Amniotic stem cell (primary cell): Measurements from ENCODE around the gene LPAR3.

Experiments used
- DNase-seq: peaks from one replicate; lab custom pipeline; 2025; lab: John Stamatoyannopoulos, UW

LPAR3 gene

DNA sequence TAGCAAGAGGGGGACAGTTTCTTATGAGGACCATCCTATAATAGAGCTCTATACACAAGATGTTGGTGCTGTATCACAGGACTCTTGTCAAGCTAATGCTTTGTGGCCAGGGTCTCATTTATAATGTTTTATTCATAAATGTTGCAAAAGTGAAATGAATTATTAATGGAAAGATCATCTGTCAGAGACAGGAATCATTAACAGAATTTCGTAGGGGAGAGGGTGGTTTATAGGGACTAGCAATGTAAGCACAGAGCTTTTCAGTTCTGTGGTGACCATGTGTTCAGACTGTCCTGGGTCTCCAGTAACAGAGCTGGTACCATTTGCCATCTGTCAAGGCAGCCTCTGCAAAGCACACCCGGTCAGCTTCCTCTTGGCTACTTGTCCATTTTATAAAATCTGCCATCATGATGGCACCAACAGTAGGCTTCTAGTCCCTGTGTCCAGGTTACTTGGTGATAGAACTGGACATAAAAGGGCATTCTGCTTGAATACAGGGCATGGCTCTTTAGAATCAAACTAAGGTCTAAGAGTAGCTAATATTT lies 36.2 kb downstream of the LPAR3 start:
- no peak for DNase-seq

DNA sequence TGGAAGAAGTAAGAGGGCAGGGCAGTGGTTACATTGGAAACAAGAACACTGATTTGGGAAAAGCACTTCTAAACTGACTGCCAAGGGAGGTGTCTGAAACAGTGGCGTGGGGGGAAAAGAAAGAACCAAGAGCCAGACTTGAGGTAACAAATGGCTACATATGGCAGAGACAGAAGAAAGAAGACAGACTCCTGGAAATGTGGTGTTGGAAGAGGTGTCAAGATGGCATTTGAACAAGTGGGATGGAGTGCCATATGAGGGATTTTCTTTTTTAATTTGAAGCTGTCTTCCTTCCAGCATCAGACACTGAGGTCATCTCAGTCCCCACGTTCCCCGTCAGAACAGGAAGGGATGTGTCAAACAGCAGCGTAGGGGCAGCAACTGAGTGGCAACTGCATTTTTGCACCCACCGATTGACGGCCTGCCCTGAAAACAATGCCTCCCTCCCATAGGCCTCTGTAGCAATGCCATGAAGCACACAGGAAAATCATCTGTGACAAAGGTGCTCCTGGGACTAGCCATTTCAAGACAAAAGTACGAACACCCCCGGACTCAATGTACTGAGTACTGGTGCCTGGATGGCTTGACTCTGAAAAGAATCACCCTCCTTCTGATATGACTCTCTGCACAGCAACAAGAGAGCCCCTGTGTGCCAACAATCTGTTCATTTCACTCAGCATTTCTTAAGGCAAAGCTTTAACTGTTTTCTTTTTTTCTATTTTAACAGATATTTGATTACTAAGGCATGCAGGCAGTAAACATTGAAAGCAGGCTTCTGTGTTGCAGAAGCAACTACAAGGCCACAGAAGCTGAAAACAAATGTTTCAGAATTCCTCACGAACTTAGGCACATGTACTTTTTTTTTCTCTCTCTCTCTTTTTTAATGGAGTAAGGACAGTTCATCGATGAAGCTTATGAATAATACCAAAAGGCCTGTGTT lies 37.0 kb downstream of the LPAR3 start:
- DNase-seq, result no peak

DNA sequence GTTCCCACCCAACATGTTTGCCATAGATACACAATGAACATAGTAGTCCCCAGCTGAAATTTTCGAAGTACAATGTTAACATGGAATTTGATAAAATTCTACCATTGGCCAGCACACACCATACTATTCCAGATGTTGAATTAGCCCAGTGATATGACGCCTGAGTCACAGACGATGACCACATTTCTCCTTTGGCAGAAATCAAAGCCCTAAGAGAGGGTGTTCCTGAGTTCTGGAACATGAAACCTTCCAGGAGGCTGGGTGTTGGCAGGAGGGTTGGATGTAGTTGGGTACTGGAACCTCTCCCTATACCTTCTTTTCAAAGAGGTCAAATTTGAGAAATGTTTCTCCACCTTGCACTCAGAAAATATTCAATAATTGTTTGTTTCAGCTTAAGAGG lies 37.8 kb downstream of the LPAR3 start:
- DNase-seq, result no peak

- peak; percentile 4 for DNase-seq
Measured at GRCh38 chr1:84853741-84854721, 39.0 kb downstream of the LPAR3 start.

DNA sequence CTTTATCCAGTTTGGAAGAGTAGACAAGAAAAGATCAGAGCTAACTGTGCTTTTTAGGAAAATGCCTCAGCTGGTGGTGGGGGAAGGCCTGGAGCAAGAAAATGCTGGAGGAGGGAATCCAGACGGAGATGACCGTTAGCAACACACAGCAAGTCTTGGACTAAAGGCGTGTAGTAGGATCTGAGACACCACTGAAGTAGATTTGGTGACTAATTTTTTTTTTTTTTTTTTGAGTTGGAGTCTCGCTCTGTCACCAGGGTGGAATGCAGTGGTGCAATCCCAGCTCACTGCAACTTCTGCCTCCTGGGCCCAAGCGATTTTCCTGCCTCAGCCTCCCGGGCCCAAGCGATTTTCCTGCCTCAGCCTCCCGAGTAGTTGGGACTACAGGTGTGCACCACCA lies 41.2 kb downstream of the LPAR3 start:
- peak; percentile 22 for DNase-seq

DNA sequence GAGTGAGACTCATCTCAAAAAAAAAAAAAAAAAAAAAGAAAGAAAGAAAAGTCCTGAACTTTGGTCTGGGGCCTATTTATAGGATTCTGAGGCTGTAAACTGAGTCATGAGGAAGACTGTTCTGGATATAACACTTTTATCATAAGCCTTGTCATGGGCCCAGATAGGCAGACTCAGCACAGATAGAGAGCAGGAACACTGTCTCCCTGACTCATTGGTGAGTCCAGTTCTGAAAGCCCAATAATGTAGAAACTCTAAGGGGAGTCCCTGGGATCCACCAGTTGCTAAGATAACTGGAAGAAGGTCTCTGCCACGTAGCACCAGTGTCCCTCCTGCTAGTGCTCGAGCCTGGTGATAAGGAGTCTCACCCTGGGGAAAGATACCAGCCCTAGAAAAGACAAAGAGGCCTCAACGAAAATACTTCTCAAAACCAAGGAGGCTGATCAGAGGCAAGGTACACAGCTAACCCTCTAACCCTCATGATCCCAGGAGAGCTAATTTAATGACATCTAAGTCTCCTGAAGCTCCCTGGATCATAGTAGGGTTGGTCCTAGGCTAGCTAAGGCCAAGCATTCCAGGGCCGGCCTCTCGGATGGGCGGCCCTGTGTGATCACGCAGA lies 43.5 kb downstream of the LPAR3 start:
- DNase-seq, result no peak

DNA sequence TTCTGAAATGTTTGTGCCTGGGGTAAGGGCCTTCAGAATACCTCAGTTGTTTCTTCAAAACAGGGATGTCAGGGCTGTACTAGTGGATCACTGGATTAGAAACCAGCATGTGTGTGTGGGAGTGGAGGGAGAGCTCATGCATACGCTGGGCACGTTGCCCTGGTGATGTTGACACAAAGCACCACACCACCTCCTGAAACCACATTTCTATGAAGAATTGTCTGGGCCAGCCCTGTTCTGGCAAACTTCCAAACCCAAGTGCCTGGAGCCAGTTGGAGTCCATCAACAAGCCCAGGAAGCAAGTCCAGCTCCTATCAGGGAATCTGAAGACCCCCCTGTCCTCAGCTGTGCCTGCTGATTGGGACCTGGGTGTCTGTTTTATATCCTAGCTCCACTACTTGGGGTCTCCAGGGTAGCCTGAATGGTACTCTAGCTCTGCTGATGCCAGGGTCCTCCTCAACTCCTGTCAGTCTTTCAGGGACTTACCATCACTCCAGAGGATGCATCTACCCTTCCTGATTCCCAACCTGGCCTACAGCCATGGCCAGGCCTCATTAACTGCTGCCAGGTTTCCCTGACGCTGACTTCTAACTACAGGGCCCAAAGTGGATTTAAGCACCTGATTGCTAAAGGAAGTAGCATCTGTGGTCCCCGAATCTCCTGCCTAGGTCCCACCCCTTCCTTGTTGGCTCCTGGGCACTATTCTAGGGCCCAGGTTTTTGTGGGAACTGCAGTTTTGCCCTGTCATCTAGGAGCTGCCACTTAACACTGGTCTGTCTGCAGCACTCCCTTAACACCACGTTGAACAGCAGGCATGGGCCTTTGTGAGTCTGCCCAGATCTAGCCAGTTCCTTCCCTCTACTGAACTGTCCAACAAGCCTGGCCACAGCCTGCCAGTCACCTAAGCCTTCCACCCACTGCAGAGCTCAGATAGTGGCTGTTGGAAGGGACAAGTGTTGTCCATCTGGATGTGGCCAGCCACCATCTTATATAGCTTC lies 45.5 kb downstream of the LPAR3 start:
- DNase-seq, result peak; percentile 81

DNA sequence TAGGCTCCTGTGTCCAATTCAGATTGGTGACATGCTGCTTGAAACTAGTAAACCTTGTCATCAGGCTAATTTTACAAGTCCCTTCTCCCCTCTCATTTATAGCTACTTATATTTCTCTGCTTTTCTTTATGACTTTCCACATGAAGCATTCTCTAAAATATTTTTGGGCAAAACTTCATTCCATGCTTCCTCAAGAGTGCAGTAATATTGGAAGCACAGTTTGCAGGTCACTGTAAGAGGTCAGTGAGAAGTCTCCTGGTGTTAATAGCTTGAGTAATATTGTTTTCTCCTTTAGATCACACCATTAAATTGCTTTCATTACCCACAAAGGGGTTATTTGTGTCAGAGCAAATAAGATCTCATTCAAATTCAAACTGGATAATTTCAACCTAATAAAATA lies 46.6 kb downstream of the LPAR3 start:
- no peak for DNase-seq

GRCh38 chr1:84845357-84845756 lies 47.6 kb downstream of the LPAR3 start:
- no peak for DNase-seq

DNA sequence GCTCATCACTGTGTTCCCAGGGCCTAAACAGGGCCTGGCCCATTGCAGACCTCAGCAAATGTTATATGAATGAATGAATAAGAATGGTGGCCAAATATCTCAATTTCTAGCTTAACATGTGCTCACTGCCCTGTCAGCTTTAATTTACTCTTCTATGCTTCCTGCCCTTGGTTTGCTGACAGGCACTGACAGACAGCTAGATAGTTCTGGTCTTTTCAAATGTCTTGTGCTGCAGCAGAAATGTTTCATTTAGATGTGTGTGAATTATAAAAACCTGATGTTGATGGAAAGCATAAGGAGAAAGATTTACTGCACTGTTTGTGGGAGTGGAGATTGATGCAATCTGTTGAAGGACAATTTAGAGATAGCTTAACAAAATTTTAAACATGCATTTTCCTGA lies 48.9 kb downstream of the LPAR3 start:
- DNase-seq, result no peak

GRCh38 chr1:84842748-84843231 lies 50.2 kb downstream of the LPAR3 start:
- DNase-seq, result no peak

GRCh38 chr1:84841971-84842370 lies 51.0 kb downstream of the LPAR3 start:
- no peak for DNase-seq

GRCh38 chr1:84840346-84840745 lies 52.7 kb downstream of the LPAR3 start:
- no peak for DNase-seq

- DNase-seq, result no peak
Measured at GRCh38 chr1:84839544-84839943, 53.5 kb downstream of the LPAR3 start.

- no peak for DNase-seq
Measured at GRCh38 chr1:84836145-84836544, 56.9 kb downstream of the LPAR3 start.

- no peak for DNase-seq
Measured at GRCh38 chr1:84835169-84835568, 57.8 kb downstream of the LPAR3 start.

DNA sequence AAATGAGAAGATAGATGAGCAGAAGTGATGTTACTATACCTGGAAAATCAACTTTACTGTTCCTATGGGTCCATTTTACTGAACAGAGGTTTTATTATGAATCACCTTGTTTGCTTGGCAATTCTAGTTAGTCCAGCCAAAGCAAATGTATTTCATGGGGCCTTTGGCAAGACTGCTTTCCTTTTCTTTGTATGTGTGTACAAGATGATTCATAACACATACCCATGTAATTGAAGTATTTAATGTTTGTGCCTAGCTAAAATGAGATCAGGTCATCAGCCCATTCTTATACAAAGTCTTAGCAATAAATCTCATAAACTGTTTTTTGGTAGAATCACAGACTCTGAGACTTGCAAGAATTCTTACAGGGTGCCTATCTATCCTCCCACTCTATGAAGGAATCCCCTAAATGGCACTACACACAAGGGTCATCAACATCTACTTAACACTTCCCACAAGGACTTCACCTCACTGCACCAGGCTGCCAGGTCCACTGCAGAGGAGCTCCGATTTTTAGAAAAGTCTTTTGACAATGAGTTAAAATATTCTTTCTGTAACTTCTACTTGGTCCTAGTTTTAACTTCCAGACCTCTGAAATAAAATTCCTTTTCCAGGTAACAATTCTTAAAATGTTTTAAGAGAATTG lies 58.5 kb downstream of the LPAR3 start:
- DNase-seq, result peak; percentile 2

DNA sequence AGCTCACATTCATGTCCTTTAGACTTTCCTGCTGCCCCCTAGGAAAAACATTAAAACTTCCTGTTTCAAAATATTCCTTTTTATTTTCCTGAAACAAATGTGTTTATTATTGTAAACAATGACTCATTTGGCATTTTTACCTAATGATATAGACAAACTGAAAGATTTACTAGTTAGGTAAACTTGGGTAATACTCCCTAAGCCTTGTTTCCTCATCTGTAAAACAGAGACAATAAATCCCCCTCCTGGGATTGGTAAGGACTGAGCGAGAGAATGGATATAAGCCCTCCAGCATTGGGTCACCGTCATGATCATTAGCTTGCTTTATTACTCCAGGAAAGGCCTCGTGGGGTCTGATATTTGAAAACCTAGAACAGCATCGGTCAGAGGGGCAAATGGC lies 59.8 kb downstream of the LPAR3 start:
- no peak for DNase-seq

GRCh38 chr1:84830136-84830535 lies 62.9 kb downstream of the LPAR3 start:
- no peak for DNase-seq

DNA sequence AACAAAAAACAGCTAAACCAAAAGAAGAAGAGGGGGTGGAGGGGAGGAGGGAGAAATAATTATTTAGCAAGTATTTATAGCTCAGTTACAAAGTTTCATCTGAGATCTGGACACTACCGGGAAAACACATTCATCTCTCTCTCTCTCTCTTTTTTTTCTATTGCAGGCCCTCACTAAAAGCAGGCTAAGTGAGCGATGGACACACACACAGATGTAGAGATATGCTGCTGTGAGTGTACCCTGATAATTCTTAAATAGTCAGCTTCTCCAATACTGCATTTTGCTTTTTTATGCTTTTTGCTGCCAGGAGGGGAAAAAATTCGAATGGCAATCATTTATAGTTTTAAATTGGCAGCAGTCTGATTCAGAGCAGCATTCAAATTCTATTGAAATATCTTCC lies 65.0 kb downstream of the LPAR3 start:
- no peak for DNase-seq
